ENCODE results near the gene CFAP44.
A peak's percentile ranks its signal among the peaks of the same experiment; 100 is the strongest.
"Not testable (repeated sequence)": the region's sequence is repeated elsewhere in the genome, so short reads cannot be mapped to it uniquely, and the experiment has no call there.

CFAP44 gene, protein sequence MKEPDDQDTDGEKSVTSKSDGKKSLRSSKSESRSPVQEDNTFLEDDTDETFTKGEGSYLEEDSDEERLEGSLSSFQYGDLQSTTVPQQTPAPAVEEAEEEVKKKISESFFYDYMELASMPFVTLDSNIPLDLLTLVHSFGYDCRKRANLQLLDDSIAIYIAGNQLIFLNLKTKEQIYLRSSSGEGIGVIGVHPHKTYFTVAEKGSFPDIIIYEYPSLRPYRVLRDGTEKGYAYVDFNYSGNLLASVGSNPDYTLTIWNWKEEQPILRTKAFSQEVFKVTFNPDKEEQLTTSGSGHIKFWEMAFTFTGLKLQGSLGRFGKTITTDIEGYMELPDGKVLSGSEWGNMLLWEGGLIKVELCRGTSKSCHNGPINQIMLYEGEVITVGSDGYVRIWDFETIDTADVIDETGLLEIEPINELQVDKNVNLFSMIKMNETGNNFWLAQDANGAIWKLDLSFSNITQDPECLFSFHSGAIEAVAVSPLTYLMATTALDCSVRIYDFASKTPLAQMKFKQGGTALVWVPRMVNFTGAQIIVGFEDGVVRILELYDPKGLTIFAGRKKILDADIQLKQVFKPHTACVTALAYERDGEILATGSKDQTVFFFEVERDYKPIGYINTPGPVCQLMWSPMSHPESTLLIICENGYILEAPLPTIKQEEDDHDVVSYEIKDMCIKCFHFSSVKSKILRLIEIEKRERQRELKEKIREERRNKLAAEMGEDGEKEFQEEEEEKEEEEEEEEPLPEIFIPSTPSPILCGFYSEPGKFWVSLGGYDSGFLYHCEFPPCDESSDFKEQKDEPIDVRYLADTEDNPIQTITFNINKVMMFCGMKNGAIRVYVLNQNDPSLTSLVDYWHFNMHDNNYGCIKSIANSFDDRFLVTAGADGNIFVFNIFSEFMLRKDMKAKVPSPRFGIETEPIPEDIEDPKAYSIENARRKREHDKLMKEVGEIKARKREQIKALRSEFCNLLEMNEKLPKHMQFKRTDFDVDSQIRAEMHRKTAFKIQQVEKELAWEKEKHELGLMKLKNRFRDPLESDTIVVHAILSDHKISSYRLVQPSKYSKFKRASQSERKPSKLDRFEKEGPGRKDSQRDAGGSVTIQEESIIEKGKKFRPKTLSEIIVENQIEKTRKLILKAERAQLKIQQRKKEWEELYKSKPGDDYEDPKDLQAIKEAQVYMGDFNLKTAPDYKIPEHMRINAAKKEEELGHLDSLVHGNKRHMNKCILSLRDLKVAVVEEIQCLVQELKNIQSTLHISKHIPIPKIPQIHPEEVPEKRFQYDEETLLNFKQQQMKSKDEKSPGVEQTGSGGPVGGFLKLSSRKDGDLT (N-terminal part only)

DNA sequence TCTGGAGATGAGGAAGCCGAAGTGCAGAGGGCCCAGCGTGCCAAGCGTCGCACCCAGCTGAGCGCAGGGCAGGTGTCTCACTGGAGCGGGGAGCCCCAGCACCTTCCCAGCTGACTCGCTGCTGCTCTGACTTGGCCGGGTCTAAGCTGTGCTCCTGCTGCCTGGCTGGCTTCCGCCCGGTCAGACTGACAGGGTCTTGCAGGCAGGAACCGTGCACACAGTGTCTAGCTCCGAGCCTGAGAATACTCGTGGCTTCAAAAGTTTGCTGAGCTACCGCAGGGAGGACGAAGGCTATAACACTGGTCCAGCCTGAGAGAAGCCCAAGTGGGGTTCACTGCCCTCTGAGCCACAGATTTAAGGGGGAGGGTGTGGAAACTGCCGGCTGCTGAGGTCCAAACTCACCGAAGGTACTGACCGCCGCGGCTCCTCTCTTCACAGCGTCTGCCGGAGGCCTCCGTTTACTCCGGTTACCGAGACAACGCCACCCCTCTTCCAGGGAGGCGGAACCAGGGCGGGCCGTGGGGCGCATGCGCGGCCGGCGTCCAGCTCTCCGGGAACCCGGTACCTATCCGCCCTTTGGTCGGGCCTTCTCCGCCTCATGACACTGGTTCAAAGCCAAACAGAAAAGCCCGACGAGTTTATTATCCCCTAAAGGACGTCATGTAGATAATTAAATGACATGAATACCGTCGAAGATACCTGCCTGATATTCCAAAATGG is at the start of gene CFAP44:
Gene CFAP44, minus strand, starts transcription at position 443 of the 720 bp plus-strand sequence. CDS start 7,829 bp downstream, outside the sequence.
- DNase-seq, result peak; percentile 7

DNA sequence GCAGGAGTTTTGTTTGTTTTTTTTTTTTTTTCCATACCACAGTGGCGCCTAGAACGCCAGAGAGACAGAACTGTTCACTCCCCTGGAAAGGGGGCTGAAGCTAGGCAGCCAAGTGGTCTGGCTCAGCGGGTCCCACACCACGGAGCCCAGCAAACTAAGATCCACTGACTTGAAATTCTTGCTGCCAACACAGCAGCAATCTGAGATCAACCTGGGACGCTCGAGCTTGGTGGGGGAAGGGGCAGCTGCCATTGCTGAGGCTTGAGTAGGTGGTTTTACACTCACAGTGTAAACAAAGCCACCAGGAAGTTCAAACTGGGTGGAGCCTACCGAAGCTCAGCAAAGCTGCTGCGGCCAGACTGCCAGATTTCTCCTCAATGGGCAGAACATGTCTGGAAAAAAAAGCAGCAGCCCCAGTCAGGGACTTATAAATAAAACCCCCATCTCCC is 43.9 kb upstream of the CFAP44 start:
- DNase-seq, result peak; percentile 1

DNA sequence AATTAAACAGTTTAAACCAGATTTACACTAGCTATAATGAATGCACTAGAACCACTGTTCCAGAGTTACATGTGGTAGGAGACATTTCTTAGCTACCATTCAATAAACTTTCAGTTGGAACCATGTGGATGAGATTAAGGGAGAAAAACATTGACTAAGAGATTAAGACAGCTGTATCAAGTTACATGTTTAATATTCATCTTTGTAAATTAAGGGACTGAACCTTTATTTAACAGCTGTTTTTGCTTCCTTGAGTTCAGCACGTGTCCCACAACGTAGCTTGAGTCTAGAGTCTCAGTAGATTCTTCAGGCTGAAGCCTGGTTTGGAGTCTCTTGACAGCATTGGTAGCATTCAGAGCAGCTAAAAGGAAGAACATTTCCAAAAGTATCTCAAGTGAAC is 27.2 kb upstream of the CFAP44 start:
- no peak for DNase-seq

DNA sequence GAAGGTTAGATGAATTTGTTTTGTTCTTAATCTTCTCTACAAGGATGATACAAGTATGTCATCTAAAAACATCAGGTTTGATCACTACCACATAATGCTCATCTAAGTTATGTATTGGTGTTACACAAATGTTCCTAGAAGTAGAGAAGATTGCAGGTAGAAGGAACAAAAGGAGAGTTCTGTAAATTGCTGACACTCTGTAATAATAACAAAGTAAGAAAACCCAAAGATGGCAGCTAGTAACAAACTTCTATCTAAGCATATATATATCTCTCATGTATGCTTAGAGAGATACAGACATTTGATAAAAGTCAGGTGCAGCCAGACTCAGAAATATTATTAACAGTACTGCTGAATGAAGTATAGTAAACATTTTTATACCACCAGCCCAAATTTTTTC is 20.2 kb upstream of the CFAP44 start:
- no peak for DNase-seq

DNA sequence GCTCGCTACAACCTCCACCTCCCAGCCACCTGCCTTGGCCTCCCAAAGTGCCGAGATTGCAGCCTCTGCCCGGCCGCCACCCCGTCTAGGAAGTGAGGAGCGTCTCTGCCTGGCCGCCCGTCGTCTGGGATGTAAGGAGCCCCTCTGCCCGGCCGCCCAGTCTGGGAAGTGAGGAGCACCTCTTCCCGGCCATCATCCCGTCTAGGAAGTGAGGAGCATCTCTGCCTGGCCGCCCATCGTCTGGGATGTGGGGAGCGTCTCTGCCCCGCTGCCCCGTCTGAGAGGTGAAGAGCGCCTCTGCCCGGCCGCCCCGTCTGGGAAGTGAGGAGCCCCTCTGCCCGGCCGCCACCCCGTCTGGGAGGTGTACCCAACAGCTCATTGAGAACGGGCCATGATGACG is 17.3 kb upstream of the CFAP44 start:
- DNase-seq, result not testable (repeated sequence)

DNA sequence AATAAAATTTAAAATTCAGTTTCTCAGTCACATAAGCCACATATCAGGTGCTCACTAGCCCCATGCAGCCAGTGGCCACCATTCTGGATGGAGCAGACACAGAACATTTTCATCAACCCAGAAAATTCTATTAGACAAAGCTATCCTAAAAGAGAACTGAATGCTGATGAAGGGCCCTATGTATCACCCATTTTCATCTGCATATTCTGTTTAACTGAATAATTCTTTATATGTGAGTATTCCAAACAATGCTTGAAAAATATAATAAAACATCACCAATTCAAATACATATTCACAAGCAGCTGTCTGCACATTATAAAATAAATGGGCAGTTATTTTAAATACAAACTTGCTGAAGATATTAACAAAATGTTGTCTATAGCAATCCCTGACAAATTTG is 14.2 kb upstream of the CFAP44 start:
- no peak for DNase-seq

DNA sequence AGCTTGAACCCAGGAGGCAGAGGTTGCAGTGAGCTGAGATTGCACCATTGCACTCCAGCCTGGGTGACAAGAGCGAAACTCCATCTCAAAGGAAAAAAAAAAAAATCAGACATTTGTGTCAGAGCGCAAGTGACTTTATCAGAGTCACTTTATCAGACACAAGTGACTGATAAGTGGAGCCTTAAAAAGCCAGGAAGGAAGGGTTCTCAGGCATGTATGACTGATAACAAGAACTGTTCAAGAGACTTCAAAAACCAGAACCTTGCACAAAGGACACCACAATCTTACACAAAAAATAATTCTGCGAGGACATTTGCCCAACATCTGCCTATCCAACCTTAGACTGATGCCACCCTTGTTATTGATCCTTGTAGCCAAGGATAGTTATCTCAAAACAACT is 13.3 kb upstream of the CFAP44 start:
- no peak for DNase-seq

DNA sequence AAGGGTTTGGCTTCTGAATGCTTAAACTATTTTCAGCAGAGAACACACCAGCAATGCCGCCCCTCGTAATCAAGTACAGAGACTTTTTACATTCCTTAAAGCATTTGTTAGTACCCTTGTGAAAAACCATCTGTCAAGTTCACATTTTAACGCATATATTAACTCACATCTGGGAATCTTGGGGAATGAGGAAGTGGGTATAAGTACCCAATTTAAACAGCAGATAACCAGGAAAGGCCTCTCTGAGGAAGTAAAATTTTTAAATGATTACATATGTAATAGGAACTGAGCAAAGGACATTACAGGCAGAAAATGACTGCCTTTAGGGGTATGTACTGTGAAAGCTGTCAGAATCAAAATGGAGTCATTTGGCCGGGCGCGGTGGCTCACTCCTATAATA is 12.8 kb upstream of the CFAP44 start:
- DNase-seq, result no peak

DNA sequence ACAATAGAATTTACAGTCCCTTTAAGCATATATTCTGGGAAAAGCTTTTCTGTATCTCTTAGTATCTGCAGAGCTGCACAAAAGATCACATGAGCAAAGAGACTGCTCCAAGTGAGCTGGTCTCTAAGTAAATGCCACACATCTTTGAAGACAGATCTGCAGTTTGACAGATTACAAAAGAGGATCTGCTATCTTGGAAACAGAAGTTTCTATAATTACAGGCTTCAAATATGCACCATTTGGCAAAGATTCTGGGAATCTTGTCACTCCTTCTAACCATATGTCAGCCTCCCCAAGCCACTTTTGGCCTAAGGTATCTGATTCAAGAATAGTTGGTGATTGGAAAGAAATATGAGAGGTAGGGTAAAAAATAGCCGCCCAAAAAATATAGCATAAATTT is 9.6 kb upstream of the CFAP44 start:
- no peak for DNase-seq

DNA sequence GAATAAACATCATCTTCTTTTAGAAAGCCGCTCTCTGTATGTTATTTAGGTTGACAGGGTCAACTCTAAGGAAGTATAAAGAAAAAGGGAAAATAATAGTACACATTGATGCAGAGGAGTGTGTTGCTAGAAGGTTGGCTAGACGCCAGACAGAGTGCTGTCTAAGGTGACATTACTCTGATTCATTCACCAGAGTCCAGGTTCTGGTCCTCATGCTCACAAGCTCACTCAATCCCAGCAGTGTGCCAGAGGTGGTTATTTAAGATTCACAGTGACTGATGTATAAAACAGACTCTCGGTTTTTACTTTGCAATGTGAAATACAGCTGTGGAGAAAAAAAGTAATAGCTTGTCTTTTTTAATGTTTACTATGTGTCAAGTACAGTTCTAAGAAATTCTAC is 1.7 kb downstream of the CFAP44 start:
- no peak for DNase-seq

DNA sequence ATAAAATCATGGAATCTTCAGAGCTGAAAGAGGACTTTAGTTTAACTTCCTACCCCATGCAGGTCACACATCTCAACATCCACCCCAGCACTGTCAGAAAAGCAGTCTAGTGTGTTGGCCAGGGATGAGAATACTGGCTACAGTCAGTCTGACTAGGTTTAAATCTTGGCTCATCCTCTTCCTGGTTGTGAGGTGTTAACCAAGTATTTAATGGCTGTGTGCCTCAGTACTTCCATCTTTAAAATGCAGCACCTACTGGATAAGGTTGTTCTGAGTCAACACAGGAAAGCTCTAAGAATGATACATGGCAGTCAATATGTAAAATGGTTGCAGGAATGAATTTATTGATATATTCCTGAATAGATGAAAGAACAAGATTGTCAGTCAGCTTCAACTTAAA is 3.1 kb downstream of the CFAP44 start:
- no peak for DNase-seq

DNA sequence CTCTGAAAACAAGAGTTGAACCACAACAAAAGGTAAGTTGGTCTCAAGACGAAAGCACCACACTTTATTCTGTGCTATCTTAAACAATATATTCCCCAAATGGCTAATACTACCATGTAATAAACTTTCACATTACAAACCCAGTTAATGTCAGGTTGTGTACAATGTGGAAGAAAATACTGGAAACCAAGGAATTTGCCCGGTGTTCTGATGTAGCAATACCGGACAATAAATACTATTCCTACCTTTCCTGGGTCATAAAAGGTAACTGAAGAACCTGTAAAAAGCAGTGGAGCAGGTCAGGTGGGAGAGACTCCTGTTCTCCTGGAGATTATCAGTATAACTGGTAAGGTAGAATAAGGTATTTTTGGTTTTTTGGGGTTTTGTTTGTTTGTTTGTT is 3.9 kb downstream of the CFAP44 start:
- DNase-seq, result no peak

DNA sequence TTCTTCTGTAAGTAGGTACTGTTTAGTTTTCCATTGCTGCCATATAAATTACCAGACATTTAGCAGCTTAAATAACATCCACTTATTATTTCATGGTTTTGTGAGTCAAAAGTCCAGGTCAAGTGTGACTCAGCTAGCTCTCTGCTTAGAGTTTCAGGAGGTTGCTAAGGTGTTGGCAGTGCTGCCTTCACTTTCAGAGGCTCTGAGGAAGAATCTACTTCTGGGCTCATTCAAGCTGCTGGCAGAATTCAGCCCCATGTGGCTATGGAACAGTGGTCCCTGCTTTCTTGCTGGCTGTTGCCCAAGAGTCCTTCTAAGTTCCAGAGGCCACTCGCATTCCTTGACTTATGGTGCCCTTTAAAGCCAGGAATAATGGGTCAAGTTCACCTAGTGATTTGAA is 4.5 kb downstream of the CFAP44 start:
- no peak for DNase-seq

DNA sequence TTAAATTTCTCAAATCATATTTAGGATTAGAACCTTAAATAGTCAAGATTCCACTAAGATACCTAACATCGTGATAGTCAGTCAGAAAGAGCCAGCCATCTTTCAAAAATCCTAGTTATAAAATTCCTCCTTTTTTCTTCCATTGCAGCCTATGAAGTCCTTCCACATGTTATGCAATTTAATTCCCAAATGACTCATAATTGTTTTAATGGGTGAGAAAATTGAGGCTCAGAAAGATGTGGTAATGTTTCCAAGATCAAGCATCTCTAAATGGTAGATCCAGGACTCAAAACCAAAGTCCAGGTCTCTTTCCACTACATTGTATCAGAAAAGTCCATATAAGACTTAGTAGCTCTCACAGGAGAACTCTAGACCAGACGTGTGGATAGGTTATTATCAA is 9.5 kb downstream of the CFAP44 start:
- no peak for DNase-seq

DNA sequence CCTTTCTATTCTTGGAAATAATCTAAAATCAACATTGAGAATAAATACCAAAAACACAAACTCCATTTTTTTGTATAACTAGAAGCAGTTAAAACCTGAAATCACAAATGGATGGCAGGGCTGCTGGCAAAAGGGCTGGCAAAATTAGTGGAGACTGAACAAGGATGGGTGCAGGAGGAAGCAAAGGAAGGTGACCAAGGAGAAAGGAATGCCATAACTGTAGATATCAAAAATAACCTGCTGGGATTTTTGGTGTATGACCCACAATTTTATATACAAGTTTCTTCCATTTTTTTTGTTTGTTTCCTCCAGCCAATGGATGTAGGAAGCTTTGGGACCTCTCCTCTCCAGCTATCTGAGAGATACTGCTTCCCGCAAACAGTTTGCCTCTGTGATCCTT is 12.7 kb downstream of the CFAP44 start:
- no peak for DNase-seq

DNA sequence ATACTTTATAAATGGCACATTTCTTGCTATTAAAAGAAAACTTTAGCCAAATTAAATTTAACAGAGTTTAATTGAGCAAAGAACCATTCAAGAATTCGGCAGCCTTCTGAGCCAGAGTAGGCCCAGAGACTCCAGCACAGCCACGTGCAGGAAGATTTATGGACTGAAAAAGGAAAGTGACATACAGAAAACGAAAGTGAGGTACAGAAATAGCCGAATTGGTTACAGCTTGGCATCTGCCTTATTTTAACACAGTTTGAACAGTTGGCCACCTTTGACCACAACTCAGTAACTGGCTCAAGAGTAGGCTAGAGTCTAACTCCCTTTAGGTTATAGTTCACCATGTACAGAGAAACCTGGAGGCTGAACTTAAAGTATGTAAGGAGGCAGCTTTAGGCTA is 17.6 kb downstream of the CFAP44 start:
- no peak for DNase-seq

DNA sequence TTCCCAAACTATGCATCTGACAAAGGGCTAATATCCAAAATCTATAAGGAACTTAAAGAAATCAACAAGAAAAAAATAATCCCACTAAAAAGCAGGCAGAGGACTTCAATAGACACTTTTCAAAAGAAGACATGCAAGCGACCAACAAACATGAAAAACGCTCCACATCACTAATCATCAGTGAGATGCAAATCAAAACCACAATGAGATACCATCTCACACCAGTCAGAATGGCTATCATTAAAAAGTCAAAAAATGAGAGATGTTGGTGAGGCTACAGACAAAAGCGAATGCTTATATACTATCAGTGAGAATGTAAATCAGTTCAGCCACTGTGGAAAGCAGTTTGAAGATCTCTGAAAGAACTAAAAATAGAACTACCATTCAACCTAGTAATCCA is 20.2 kb downstream of the CFAP44 start:
- DNase-seq, result no peak

DNA sequence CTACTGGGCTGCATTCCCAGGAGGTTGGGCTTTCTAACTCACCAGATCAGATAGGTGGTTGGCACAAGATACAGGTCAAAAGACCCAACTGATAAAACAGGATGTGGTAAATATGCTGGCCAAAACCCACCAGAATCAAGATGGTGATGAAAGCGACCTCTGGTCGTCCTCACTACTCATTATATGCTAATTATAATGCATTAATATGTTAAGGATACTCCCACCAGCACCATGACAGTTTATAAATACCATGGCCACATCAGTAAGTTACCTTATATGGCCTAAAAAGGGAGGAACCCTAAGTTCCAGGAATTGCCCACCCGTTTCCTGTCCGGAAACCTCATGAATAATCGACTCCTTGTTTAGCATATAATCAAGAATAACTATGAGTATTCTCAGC is 31.6 kb downstream of the CFAP44 start:
- no peak for DNase-seq

DNA sequence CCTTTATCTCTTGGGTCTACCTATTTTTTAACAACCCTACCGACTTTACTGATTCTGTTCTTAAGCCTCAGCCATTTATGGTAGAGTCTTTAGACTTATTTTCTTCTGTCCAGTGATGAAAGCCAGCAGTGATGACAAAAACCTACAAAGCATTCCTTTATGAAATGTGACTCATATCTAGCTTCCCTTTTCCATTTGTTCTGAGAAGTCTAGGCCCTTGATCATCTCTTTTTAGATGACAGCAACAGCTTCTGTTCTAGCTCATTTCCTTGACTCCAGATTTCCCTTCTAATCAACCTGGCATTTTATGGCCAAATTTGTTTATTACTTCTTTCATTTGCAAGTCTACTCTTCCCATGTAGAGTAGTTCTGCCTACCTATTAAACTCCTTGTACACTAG is 36.1 kb downstream of the CFAP44 start:
- DNase-seq, result no peak

DNA sequence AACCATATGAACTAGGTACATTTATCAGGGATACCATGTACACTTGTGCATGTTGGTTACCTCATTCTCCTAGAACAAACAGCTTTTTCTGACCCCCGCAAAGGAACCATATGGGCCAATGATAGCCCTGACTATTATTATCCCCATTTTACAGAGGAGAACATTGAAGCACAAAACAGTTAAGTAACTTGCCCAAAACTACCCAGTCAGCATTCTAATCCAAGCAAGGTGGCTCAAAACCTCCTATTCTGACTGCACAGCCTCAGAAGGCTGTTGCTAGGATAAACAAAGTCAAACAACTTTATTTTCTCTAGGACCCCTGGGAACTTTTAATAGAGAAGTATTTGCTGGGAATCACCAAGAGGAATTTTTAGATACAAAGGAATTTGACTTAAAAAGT is 36.7 kb downstream of the CFAP44 start:
- DNase-seq, result no peak

Measured in activated T-cell treated with anti-CD3 and anti-CD28 coated beads for 4 hours (primary cell).